Natural killer cell (primary cell): ENCODE results near the gene SH3BGR. TPM values are rescaled to one million over a fixed set of nuclear protein-coding genes. Genes with fewer than 3 reads are reported as not detected.

Source experiments
- ATAC-seq, 3 donors: fragments of 150-1000 bp in 2 of 3; fragments of 200-7000 bp in 1 of 3; cut with Tn5 transposase; 1 replicate in 1 of 3; 2 replicates in 2 of 3; pipeline ENCODE4 v1.10.0; 2021; ENCODE audit warnings: mild to moderate bottlenecking in 2 of 3, moderate library complexity in 2 of 3
- DNase-seq, 2 donors: peaks; one replicate each; pipeline versions ENCODE4 v3.0.0 to v3.0.0-alpha.2; 2013 to 2021; ENCODE audit warnings: mixed read lengths in 1 of 2
- H3K27ac ChIP-seq: one replicate; pipeline ENCODE4 v1.5.1; 2013; ENCODE audit warnings: mild to moderate bottlenecking, low read length
- H3K27me3 ChIP-seq: one replicate; pipeline ENCODE4 v1.6.1; 2013; ENCODE audit warnings: low read length; ENCODE audit not compliant: control insufficient read depth, insufficient read depth
- H3K36me3 ChIP-seq: one replicate; pipeline ENCODE4 v1.6.1; 2013; ENCODE audit warnings: low read length; ENCODE audit not compliant: control insufficient read depth, insufficient read depth
- H3K4me1 ChIP-seq: one replicate; pipeline ENCODE4 v1.6.1; 2013; ENCODE audit warnings: low read length; ENCODE audit not compliant: control insufficient read depth, insufficient read depth
- H3K4me3 ChIP-seq: one replicate; pipeline ENCODE4 v1.5.1; 2013; ENCODE audit warnings: low read length
- H3K9me3 ChIP-seq: one replicate; pipeline ENCODE4 v1.6.1; 2013; ENCODE audit warnings: low read length; ENCODE audit not compliant: control insufficient read depth, insufficient read depth
- H3K27ac Mint-ChIP-seq, 2 donors: one replicate each; pipeline ENCODE4 v1.8.0; 2022; ENCODE audit warnings: mild to moderate bottlenecking in 2 of 2, mixed read lengths in 2 of 2, moderate library complexity in 1 of 2
- H3K27me3 Mint-ChIP-seq, 2 donors: one replicate each; pipeline ENCODE4 v1.8.0; 2022; ENCODE audit warnings: low read depth in 2 of 2, mixed read lengths in 2 of 2
- H3K36me3 Mint-ChIP-seq: one replicate; pipeline ENCODE4 v1.8.0; 2022; ENCODE audit warnings: mixed read lengths
- H3K4me1 Mint-ChIP-seq, 2 donors: one replicate each; pipeline ENCODE4 v1.8.0; 2022; ENCODE audit warnings: mixed read lengths in 2 of 2
- H3K4me3 Mint-ChIP-seq: one replicate; pipeline ENCODE4 v1.8.0; 2022; ENCODE audit warnings: mild to moderate bottlenecking, moderate library complexity, mixed read lengths
- H3K9me3 Mint-ChIP-seq, 2 donors: one replicate each; pipeline ENCODE4 v1.8.0; 2022; ENCODE audit warnings: mixed read lengths in 2 of 2
- CTCF ChIP-seq: fragments of 200-600 bp; IDR thresholded peaks from one replicate; pipeline ENCODE4 v1.8.0; 2022; ENCODE audit warnings: antibody characterized with exemption
- WGBS: methylation state at CpG from one replicate; pipeline ENCODE4 v1.1.7; 2013; ENCODE audit warnings: missing lambda C conversion rate; ENCODE audit not compliant: insufficient coverage; 5-methylcytosine and 5-hydroxymethylcytosine counted together
- intact Hi-C: fragments of 100-400 bp; cut with micrococcal nuclease; formaldehyde crosslinking; loops from one replicate; pipeline ENCODE4 v1.14.2; 2022
- total RNA-seq, 4 donors: library from RNA; stranded (reverse); fragments of 120-200 nt in 1 of 4; gene quantifications; one replicate each; pipeline versions ENCODE4 v1.2.3 to v1.2.4, GENCODE V29; 2013 to 2022

SH3BGR gene
- total RNA-seq, 3 donors from 2014 or later (not counting 1 experiment from before 2014, with no cell fraction given), result 0.75 to 1.3 TPM; not detected in 1

DNA sequence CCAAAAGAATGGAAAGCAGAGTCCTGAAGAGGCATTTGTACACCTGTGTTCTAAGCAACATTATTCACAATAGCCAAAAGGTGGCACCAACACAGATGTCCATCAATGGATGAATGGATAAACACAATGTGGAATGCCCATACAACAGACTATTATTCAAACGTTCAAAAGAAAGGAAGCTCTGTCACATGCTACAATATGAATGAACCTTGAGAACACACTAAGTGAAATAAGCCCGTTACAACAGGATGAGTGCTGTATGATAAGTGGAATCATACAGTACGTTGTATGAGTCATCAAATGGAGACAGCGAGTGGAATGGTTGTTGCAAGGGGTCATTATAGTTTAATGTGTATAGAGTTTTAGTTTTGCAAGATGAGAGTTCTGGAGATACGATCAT is 80.1 kb downstream of the SH3BGR start:
- 77% methylated on average over 4 of the region's 5 CpGs for WGBS
- no peaks in the 10 kb centered on the region for H3K36me3 ChIP-seq
- H3K27me3 ChIP-seq, result no peaks in the 10 kb centered on the region
- intact Hi-C loops, result no loop called here
- Mint-ChIP-seq H3K36me3 (no peaks in the 10 kb centered on the region), H3K27me3 (peaks cover 14 to 17% of the 10 kb centered on the region in 2 donors), H3K4me3 (no peak overlapping the region), H3K4me1 (no peaks in the 10 kb centered on the region), H3K9me3 (no peaks in the 10 kb centered on the region), H3K27ac (no peak overlapping the region)
- no peaks in the 10 kb centered on the region for H3K4me1 ChIP-seq
- no peak overlapping the region for H3K4me3 ChIP-seq
- ATAC-seq, result no peak
- no peaks in the 10 kb centered on the region for H3K9me3 ChIP-seq
- DNase-seq, result no peak
- H3K27ac ChIP-seq, result no peak overlapping the region
- no peak for TF ChIP-seq CTCF

GRCh38 chr21:39533545-39534380 is 82.0 kb downstream of the SH3BGR start:
- Histone ChIP-seq H3K4me1 (no peaks in the 10 kb centered on the region), H3K9me3 (no peaks in the 10 kb centered on the region), H3K27ac (no peak overlapping the region), H3K36me3 (no peaks in the 10 kb centered on the region), H3K4me3 (no peak overlapping the region), H3K27me3 (no peaks in the 10 kb centered on the region)
- H3K27ac Mint-ChIP-seq, result no peak overlapping the region
- H3K4me3 Mint-ChIP-seq, result no peak overlapping the region
- H3K36me3 Mint-ChIP-seq, result no peaks in the 10 kb centered on the region
- DNase-seq (no peak), ATAC-seq (no peak)
- TF ChIP-seq CTCF, result no peak
- peaks cover 2 to 7% of the 10 kb centered on the region in 2 donors for H3K27me3 Mint-ChIP-seq
- no peaks in the 10 kb centered on the region for H3K9me3 Mint-ChIP-seq
- WGBS, result 68% methylated on average over 5 of the region's 6 CpGs
- intact Hi-C loops, result no loop called here
- no peaks in the 10 kb centered on the region for H3K4me1 Mint-ChIP-seq

DNA sequence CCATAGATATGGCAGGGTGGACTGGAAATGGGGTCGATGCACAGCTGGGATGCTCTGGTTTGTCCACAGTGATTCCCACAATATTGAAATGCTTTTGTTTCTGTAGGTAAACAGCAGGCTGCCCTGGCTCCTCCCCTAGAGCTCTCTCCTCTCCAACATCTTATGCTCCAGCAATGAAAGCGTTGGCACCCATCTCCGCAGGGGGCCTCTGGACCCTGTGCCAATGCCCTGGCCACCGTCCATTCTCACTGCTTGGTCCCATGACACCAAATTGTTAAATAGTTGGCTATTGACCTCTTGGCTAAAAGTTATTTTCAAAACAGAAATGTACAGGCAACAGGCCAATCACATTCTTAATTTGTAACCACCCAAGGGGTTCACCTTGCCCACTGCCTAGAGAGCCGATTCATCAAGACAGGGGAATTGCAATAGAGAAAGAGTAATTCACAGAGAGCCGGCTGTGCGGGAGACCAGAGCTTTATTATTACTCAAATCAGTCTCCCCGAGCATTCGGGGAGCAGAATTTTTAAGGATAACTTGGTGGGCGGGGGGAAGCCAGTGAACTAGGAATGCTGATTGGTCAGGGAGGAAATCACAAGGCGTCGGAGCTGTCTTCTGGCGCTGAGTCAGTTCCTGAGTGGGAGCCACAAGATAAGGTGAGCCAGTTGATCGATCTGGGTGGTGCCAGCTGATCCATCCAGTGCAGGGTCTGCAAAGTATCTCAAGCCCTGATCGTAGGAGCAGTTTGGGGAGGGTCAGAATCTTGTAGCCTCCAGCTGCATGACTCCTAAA is 84.1 kb downstream of the SH3BGR start:
- H3K9me3 Mint-ChIP-seq, result peaks cover 0 to 2% of the 10 kb centered on the region in 2 donors
- H3K4me1 ChIP-seq, result no peaks in the 10 kb centered on the region
- no peak for ATAC-seq
- WGBS, result 86% methylated on average over 15 of the region's 15 CpGs
- no peak for DNase-seq
- no peak overlapping the region for H3K4me3 ChIP-seq
- intact Hi-C loops, result no loop called here
- no peaks in the 10 kb centered on the region for H3K27me3 ChIP-seq
- H3K27ac ChIP-seq, result no peak overlapping the region
- no peaks in the 10 kb centered on the region for H3K36me3 Mint-ChIP-seq
- H3K27ac Mint-ChIP-seq, result no peak overlapping the region
- no peaks in the 10 kb centered on the region for H3K4me1 Mint-ChIP-seq
- H3K36me3 ChIP-seq, result no peaks in the 10 kb centered on the region
- peaks cover 7 to 13% of the 10 kb centered on the region in 2 donors for H3K27me3 Mint-ChIP-seq
- no peaks in the 10 kb centered on the region for H3K9me3 ChIP-seq
- TF ChIP-seq CTCF, result no peak
- H3K4me3 Mint-ChIP-seq, result no peak overlapping the region
